Hindlimb muscle (tissue), 1 donor: ENCODE measurements around the gene TAF1B. TPM values are rescaled to one million over a fixed set of nuclear protein-coding genes. Genes with fewer than 3 reads are reported as not detected.

Source experiments
- DNase-seq: peaks from one replicate; pipeline ENCODE4 v3.0.0-alpha.2; 2013
- polyA plus RNA-seq: library from polyadenylated mRNA; unstranded; fragments of 120-200 nt; gene quantifications from one replicate; pipeline ENCODE4 v1.2.1, GENCODE V29; 2013; ENCODE audit not compliant: insufficient read length

The TAF1B gene
- 11.4 TPM for polyA plus RNA-seq

GRCh38 chr2:9843229-9844035 is at the start of gene TAF1B:
Gene TAF1B, plus strand, starts transcription at chr2:9843474. Its CDS starts 68 bp downstream, at chr2:9843542.
- DNase-seq: peak; percentile 94

DNA sequence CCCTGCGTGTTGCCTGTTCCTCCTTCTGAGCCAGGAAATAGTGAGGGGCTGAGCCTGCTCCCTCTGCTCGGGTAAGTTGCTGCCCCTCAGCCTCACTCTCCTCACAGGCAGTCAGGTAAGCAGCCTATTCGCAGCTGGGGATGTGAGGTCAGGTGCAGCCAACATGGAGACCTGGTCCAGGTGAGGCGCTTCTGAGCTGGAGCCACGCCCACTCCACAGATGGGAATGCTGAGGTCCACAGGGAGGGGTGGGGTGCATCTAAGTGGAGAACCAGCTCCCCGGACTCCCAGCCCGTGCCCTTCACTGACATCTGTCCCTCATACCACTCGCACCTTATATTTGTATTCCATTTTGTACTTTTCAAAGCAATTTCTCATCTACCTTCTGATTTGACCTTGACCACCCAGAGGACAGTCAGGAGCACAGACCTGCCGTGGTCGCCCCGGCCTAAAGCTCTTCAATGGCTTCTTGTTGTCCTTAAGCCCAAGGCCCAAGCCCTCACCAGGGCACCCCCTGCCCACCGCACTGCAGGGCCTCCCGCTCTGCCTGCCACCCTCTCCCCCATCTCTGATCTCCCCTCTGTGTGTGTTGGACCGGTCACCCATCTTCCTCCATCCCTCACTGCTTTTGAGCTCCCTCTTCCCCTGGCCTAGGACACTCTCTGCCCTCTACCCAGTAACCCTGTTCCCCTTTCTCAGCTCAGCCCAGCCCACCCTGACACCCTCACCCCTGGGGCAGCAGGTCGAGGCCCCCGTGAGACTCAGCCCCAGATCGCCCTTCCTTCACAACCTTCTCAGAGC is 49.2 kb upstream of the TAF1B start:
- no peak for DNase-seq

- DNase-seq: no peak
Observed at GRCh38 chr2:9795071-9795470, 48.2 kb upstream of the TAF1B start.

- no peak for DNase-seq
Observed at GRCh38 chr2:9796056-9797010, 46.9 kb upstream of the TAF1B start.

DNA sequence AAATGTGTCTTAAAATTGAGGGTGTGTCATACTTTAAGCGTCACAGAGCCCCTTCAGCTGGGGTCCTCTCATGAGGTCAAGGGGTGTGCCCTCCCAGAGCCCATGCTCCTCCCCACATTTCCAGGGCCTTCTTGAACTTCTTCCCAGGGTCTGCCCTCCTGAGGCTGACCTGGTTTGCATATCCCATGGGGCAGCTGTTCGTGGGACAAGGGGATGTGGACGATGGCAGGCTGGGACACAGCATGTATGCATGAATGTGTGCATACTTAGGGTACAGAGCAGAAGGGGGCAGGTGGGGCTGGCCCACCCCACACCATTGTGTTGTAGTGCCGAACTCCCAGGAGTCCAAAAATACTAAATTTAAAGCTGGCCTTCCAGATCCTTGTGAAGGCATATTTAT is 46.2 kb upstream of the TAF1B start:
- DNase-seq: no peak

GRCh38 chr2:9797681-9798556 is 45.4 kb upstream of the TAF1B start:
- no peak for DNase-seq

DNA sequence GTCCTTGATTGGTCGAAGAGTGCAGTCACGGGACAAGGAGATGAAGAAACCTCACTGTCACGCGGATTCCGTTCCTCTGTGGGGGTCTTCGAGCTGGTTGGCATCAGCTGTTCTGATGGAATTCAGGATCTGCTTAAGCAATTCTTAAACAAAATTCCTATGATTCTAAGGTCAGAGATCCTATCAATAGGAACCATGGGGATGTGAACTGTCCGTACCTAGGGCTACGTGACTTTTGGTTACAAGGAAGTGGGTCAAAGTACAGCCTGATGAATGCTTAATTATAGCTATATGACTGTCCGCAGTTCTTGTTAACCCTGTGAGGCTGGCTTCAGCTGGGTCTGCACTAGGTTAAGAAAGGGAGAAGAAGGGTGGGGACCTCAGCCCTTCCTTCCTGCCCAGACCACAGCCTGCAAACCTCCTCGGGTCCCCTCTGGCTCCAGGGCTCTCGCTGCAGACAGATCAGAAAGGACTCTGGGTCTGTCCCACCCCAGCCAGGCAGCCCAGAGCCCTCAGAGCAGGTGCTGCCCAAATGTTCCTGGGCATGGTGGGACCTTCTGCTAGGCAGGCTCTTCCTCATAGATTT is 44.2 kb upstream of the TAF1B start:
- no peak for DNase-seq

DNA sequence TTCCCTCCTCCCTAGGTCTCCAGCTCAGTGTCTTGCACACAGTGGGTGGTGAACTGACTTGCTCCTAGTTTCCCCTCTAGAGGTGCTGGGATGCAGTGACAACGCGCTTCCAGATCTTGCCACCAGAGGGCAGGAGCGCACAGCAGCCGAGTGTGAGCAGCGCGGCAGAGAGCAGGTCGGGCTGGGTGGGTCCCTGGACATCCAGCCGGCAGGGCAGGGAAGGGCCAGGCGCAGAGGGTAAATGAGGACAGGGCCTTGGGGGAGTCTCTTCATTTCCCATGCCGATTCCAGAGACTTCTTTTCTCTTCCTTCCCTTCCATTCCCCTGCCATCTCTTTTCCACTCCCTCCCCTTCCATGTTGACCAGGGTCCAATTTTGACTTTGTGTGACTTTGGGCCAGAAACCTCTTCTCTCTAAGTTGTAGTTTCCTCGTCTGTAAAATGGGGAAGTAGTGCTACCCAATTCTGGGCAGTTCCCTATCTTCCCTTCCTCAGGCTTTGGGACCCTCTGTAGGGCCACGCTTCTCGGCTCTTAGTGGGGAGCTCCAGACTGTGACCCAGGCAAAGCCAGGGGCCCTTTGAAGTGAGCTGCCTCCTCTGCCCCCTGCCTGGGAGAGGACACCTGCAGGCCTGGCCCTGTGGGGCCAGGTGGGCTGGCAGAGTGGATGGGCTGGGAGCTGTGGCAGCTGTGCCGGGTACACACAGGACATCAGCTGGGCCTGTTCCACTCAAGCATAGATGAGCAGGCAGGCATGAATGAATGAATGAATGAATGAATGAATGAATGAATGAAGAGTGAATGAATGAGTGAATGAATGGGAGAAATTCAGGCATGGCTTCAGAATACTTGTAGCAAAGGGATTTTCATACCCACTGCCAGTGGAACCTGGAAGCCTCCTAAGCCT is 43.3 kb upstream of the TAF1B start:
- peak; percentile 81 for DNase-seq

DNA sequence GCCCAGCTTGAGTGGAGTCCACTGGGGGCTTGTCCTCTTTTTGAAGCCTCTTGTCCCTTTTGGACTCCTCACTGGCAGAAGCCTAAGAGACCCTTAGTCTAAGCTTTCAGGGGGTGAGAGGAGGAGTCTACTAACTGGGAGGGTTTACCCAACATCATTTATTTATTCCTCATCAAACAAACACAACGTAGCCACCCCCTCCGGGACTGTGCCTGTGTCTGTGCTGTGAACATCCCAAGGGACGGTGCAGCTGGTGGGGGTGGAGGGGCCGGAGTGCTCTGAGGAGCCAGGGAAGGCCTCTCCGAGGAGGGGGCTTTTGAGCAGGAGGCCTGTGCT is 42.7 kb upstream of the TAF1B start:
- no peak for DNase-seq

- no peak for DNase-seq
Observed at GRCh38 chr2:9800975-9801726, 42.1 kb upstream of the TAF1B start.

GRCh38 chr2:9802576-9802993 is 40.7 kb upstream of the TAF1B start:
- no peak for DNase-seq

GRCh38 chr2:9803023-9803805 is 40.1 kb upstream of the TAF1B start:
- DNase-seq: no peak

DNA sequence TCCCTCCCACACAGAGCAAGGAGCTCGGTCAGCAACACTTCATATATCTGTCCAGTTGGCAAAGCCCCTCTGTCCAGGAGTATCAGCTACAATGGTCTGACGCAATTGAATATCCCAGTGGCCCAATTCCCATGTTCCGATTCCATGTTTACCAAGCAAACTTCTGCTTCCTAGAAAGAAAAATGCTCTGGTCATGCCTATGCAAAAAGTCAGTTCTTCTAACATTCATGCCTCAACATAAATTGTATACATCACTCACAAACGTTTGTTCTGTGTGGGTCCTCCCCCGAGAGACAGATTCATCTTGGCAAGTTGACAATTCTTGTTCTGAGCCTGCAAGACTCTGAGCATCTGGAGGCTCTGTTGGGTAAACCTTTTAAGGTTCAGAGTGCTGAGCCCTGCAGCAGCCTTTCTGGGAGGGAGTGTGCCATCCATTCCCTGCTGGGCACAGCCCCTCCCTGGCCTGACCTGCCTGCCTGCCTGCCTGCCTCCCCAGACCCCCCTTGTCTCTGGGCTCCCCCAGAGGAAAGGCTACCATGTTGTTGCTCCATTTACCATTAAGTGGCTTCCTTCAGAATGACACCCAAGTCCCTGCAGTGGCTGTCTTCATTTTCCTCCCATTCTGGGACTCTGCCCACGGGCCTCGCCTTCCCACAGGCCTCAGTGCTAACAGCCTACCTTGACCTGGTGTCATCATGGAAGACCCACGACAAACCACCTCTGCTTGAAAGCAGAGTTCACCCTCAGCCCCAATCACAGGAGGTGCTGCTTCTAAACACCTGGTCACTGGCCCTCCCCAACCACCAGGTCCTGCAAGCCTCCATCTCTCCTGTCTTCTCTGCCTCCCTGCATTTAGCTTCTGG is 37.6 kb upstream of the TAF1B start:
- DNase-seq: no peak

- no peak for DNase-seq
Observed at GRCh38 chr2:9806298-9806610, 37.0 kb upstream of the TAF1B start.

DNA sequence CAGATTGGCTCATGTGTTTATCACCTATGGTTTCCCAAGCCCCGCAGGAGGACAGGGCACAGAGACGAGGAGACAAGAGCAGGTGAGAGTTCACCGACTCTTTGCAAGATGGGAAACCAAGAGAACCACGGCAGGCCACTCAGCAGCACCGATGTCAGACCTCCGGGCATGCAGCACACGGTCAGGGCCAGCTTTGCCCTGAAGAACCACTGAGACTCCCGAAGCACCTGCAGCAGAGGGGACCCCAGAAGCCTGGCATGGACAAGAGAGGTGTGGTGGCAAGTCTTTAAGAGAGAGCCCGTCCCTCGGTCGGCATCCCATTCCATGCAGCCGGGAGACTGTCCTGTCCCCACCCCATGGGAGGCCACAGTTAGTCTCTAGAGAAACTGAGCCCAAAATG is 36.6 kb upstream of the TAF1B start:
- DNase-seq: no peak

DNA sequence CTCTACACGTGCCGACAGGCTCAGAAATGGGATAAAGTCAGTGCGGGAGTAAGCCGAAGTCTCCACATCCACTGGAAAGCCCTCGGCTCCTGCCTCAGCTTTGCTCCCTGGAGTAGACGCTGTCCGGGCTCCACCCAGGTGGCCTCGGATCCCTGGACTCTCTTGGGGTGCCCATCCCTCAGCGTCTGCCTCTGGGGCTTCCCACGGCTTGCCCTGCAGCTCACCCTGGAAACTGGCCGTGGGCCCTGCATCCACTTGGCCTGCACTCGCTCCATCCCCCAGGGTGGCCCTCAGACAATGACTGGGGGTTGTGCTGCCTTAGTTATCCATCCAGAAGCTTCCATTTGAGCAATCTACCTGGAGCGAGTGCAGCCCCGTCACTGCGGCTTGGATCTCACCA is 36.2 kb upstream of the TAF1B start:
- no peak for DNase-seq

- no peak for DNase-seq
Observed at GRCh38 chr2:9807555-9808305, 35.5 kb upstream of the TAF1B start.
